OCI-LY3 (cell line): ENCODE results near the gene PRMT1.

Experiments
- H2AFZ ChIP-seq: fragments of 200-600, 300-600 bp; shearing (Covaris generic); 2 replicates; pipeline ENCODE4 v1.6.0; 2014; ENCODE audit warnings: antibody characterized with exemption, low read depth, low read length
- H3K27ac ChIP-seq: fragments of 200-600, 300-600 bp; sonication (generic); 2 replicates; pipeline ENCODE4 v1.5.1; 2014; ENCODE audit warnings: mild to moderate bottlenecking, low read length, moderate library complexity, mixed read lengths
- H3K27me3 ChIP-seq: fragments of 200-600, 300-600 bp; sonication (generic); 2 replicates; pipeline ENCODE4 v1.6.1; 2014; ENCODE audit warnings: low read depth, low read length, mixed read lengths
- H3K36me3 ChIP-seq: fragments of 200-600, 300-600 bp; sonication (generic); replicated peaks from 2 replicates; pipeline ENCODE3; 2014; ENCODE audit warnings: low read depth, low read length, mixed read lengths
- H3K4me1 ChIP-seq: fragments of 300-600, 200-600 bp; sonication (generic); 2 replicates; pipeline ENCODE4 v1.6.1; 2014; ENCODE audit warnings: low read length, mixed read lengths
- H3K4me2 ChIP-seq: fragments of 200-600, 300-600 bp; sonication (generic); 2 replicates; pipeline ENCODE4 v1.6.1; 2014; ENCODE audit warnings: low read length, mixed read lengths
- H3K4me3 ChIP-seq: fragments of 300-600, 200-600 bp; sonication (generic); 2 replicates; pipeline ENCODE4 v1.5.1; 2014; ENCODE audit warnings: antibody characterized with exemption, mild to moderate bottlenecking, low read length, moderate library complexity
- H3K79me2 ChIP-seq: fragments of 300-600, 200-600 bp; shearing (Covaris generic); 2 replicates; pipeline ENCODE4 v1.6.1; 2014; ENCODE audit warnings: mild to moderate bottlenecking, low read length, mixed read lengths
- H3K9ac ChIP-seq: fragments of 300-600, 200-600 bp; shearing (Covaris generic); 2 replicates; pipeline ENCODE4 v1.6.0; 2014; ENCODE audit warnings: mild to moderate bottlenecking, low read length, moderate library complexity
- H3K9me3 ChIP-seq: fragments of 200-600, 300-600 bp; shearing (Covaris generic); 2 replicates; pipeline ENCODE4 v1.6.1; 2014; ENCODE audit warnings: low read length, mixed read lengths; ENCODE audit not compliant: insufficient read depth
- H4K20me1 ChIP-seq: fragments of 200-600, 300-600 bp; sonication (generic); 2 replicates; pipeline ENCODE4 v1.6.1; 2016; ENCODE audit warnings: low read length, mixed read lengths; ENCODE audit not compliant: insufficient read depth
- CTCF ChIP-seq: fragments of 200-600, 300-600 bp; sonication (generic); IDR thresholded peaks from 2 replicates; pipeline ENCODE4 v1.5.1; 2014; ENCODE audit warnings: antibody characterized with exemption, low read length, low read depth
- EZH2phosphoT487 ChIP-seq: fragments of 200-600 bp; shearing (Covaris generic); IDR thresholded peaks from 2 replicates; pipeline ENCODE4 v1.6.1; 2018; ENCODE audit warnings: antibody characterized with exemption, mixed run types, low read depth

Gene PRMT1

GRCh38 chr19:49689133-49690078 lies 12.3 kb downstream of the PRMT1 start, which contains the start of gene ADM5:
ADM5 (plus strand) TSS chr19:49689594; CDS start chr19:49689838, 244 bp downstream.
- Histone ChIP-seq H2AFZ (no peak within 1 kb of the TSS), H3K9me3 (no peaks in the 10 kb centered on the region), H3K4me1 (peaks cover 16% of the 10 kb centered on the region; the same call in 1 of the 2 replicates), H3K79me2 (peaks cover 16% of the 10 kb centered on the region; the same call in 1 of the 2 replicates), H4K20me1 (peaks cover 51% of the 10 kb centered on the region), H3K9ac (no peak within 1 kb of the TSS), H3K27ac (peak within 1 kb of the TSS; percentile 20; the same call in 1 of the 2 replicates), H3K4me3 (no peak within 1 kb of the TSS), H3K27me3 (no peaks in the 10 kb centered on the region), H3K36me3 (peaks cover 67% of the 10 kb centered on the region), H3K4me2 (no peak within 1 kb of the TSS)
- no peak for TF ChIP-seq EZH2phosphoT487
- no peak for TF ChIP-seq CTCF

DNA sequence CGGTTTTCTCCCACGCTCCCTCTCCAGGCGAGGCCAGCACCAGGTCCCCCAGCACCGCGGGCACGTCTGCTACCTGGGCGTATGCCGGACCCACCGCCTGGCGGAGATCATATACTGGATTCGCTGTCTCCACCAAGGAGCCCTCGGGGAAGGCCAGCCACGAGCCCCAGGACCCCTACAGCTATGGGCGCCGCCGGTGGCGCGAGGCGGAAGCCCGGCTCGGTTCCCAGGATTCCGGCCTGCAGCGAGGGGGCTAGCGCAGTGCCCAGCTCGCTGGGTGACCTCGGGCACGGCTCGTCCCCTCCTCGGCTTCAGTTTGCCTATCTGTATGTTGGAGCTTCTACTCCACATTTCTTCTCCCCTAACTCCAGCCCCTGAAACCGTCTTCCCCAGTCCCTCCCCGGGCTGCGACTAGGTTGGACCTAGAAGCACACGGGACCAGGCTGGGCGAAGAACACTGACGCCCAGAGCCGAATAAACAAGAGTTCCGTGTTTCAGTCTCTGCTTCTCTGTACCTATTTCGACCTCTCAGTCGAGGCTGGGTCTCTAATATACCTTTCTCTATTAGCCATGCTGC lies 13.1 kb downstream of the PRMT1 start:
- Histone ChIP-seq H3K9ac (no peak overlapping the region), H3K4me1 (peaks cover 16% of the 10 kb centered on the region; the same call in 1 of the 2 replicates), H3K27me3 (no peaks in the 10 kb centered on the region), H3K79me2 (peaks cover 8% of the 10 kb centered on the region; the same call in 1 of the 2 replicates), H2AFZ (no peak overlapping the region), H3K4me2 (no peak overlapping the region), H3K9me3 (no peaks in the 10 kb centered on the region), H3K4me3 (no peak overlapping the region), H3K27ac (no peak overlapping the region), H4K20me1 (peaks cover 44% of the 10 kb centered on the region), H3K36me3 (peaks cover 59% of the 10 kb centered on the region)
- TF ChIP-seq EZH2phosphoT487 (no peak), CTCF (no peak)

- H3K27me3 ChIP-seq = no peaks in the 10 kb centered on the region
- no peak within 1 kb of the TSS for H3K9ac ChIP-seq
- no peak for TF ChIP-seq EZH2phosphoT487
- no peak for TF ChIP-seq CTCF
- H3K9me3 ChIP-seq = no peaks in the 10 kb centered on the region
- H3K36me3 ChIP-seq = peaks cover 54% of the 10 kb centered on the region
- peaks cover 38% of the 10 kb centered on the region for H4K20me1 ChIP-seq
- no peak within 1 kb of the TSS for H3K4me3 ChIP-seq
- peaks cover 16% of the 10 kb centered on the region; the same call in 1 of the 2 replicates for H3K4me1 ChIP-seq
- H3K79me2 ChIP-seq = peaks cover 4% of the 10 kb centered on the region; the same call in 1 of the 2 replicates
- no peak within 1 kb of the TSS for H2AFZ ChIP-seq
- H3K4me2 ChIP-seq = no peak within 1 kb of the TSS
- no peak within 1 kb of the TSS for H3K27ac ChIP-seq
These were observed 13.7 kb downstream of the PRMT1 start, which contains the start of gene CPT1C for GRCh38 chr19:49690656-49691242. CPT1C (plus strand) TSS chr19:49691116; CDS start chr19:49692253, 1,137 bp downstream.
